ENCODE results near the gene HLA-C.
A peak's percentile ranks its signal among the peaks of the same experiment; 100 is the strongest.
"Not testable (repeated sequence)": the region's sequence is repeated elsewhere in the genome, so short reads cannot be mapped to it uniquely, and the experiment has no call there.

The HLA-C gene

GRCh38 chr6:31272836-31273626 is 1.1 kb upstream of the HLA-C start:
- no peak for DNase-seq

GRCh38 chr6:31272436-31272835 is 544 bp upstream of the HLA-C start:
- no peak for DNase-seq

DNA sequence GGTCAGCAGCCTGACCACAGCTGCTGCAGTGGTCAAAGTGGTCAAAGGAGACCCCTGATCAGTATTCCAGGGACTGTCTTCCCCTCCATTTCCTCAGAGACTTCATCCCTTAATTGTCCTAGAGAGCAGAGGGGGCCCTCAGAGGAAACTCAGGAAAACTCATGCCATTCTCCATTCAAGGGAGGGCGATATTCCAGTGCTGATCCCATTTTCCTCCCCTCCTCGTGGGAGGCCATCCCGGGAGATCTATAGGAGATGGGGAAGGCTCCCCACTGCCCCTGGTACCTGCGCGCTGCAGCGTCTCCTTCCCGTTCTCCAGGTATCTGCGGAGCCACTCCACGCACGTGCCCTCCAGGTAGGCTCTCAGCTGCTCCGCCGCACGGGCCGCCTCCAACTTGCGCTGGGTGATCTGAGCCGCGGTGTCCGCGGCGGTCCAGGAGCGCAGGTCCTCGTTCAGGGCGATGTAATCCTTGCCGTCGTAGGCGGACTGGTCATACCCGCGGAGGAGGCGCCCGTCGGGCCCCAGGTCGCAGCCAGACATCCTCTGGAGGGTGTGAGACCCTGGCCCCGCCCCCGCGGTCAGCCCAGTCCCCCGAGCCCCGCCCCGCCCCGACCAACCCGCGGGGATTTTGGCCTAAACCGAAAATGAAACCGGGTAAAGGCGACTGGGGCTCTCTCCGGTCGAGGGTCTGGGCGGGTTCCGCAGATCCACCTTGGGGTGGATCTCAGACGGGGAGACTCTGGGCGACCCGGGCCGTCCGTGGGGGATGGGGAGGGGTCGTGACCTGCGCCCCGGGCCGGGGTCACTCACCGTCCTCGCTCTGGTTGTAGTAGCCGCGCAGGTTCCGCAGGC is 878 bp downstream of the HLA-C start:
- peak; percentile 58 for DNase-seq

GRCh38 chr6:31268836-31269235 is 3.1 kb downstream of the HLA-C start:
- no peak for DNase-seq

- no peak for DNase-seq
These were observed 3.5 kb downstream of the HLA-C start for GRCh38 chr6:31268369-31268765.

GRCh38 chr6:31267651-31268368 is 4.1 kb downstream of the HLA-C start:
- DNase-seq = peak; percentile 8

- no peak for DNase-seq
These were observed 5.1 kb downstream of the HLA-C start for GRCh38 chr6:31266567-31267360.

DNA sequence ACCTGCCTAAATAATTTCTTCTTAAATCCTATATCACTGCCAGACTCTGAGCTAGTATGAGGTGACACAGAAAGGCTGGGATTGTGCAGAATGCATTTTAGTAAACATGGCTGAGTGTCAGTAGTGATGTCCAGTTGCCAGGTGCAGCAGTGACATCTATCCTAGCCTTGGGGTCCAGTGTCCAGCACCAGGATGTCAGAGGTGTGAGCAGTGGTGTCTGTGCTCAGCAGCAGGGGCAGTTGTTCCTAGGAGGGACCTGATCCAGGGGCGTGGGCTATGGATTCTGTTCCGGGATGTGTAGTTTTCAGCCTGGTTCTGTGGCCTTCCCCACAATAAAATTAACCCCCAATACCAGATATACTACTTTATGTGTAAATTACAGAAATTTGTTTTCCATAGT is 6.0 kb downstream of the HLA-C start:
- DNase-seq = no peak

GRCh38 chr6:31263346-31263933 is 8.5 kb downstream of the HLA-C start:
- DNase-seq = not testable (repeated sequence)

GRCh38 chr6:31259995-31260394 is 11.9 kb downstream of the HLA-C start:
- DNase-seq = not testable (repeated sequence)

DNA sequence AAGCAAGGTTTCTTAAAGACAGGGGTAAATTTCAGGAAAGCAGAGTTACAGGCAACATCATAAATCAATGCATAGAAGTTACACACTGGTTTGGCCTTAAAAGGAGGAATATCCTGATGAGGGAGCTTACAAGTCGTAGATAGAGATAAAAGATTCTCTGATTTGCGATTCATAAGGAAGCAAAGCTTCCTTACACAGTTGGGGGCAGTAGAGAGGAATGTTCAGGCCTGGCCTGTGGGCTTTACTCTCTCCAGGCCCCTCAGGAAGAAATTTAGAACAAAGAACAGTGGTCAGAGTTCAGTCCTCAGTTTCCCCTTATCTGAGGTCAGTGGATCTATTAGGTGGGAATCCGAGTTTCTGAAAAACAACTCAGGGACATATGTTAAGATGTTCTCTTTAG is 19.3 kb downstream of the HLA-C start:
- DNase-seq = no peak

DNA sequence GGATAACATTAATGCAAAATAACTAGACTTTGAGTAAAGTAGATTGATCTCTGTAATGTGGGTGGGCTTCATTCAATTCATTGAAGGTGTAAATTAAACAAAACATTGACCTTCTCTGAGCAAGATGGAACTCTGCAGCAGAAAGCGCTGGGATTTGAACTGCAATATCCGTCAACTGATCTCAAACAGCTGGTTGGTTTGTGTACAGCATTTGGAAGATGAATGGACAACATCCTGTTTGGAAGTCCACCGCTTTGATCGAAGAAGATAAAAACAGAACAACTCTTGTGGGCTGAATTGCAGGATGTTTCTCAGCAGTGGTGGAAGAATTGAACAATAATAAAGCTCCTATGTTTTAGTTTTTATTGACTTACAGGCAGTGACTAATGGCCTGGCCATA is 20.6 kb downstream of the HLA-C start:
- DNase-seq = no peak

DNA sequence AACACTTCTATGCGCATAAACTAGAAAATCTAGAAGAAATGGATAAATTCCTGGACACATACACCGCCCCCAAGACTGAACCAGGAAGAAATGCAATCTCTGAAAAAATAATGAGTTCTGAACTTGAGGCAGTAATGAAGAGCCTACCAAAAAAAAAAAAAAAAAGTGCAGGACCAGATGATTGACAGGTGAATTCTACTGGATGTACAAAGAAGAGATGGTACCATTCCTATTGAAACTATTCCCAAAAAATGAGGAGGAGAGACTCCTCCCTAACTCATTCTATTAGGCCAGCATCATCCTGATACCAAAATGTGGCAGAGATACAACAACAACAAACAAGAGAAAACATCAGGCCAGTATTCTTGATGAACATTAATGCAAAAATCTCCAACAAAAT is 22.7 kb downstream of the HLA-C start:
- no peak for DNase-seq

DNA sequence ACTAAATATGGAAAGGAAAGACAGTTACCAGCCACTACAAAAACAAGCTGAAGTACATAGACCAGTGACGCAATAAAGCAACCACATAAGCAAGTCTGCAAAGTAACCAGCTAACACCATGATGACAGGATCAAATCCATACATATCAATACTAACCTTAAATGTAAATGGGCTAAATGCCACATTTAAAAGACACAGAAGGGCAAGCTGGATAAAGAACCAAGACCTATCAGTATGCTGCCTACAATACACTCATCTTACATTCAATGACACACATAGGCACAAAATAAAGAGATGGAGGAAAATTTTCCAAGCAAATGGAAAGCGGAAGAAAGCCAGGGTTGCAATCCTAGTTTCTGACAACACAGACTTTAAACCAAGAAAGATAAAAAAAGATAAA is 24.1 kb downstream of the HLA-C start:
- no peak for DNase-seq

DNA sequence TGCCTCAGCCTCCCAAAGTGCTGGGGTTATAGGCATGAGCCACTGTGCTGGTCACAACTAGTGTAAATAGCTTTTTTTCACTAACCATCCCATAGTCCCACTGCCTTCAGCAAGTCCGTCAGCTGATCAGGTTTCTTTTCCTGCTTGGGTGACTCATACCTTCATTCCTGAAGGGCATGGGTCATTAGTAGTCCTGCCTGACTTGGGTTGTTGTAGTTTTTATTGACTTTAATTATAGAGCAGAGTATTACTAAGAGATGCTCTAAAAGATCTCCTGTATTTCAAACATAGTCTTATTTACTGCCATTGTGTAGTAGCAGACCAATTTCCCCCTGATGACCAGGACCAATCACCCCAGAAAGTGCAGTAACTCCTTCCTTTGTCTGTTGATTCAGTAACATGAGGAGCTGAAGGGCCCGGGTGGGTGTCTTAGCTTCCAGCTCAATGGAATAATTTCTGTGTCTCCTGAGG is 25.8 kb downstream of the HLA-C start:
- DNase-seq = peak; percentile 21

GRCh38 chr6:31243508-31243907 is 28.4 kb downstream of the HLA-C start:
- DNase-seq = no peak

GRCh38 chr6:31239854-31240253 is 32.0 kb downstream of the HLA-C start:
- DNase-seq = no peak

- not testable (repeated sequence) for DNase-seq
These were observed 37.8 kb downstream of the HLA-C start for GRCh38 chr6:31234101-31234500.

DNA sequence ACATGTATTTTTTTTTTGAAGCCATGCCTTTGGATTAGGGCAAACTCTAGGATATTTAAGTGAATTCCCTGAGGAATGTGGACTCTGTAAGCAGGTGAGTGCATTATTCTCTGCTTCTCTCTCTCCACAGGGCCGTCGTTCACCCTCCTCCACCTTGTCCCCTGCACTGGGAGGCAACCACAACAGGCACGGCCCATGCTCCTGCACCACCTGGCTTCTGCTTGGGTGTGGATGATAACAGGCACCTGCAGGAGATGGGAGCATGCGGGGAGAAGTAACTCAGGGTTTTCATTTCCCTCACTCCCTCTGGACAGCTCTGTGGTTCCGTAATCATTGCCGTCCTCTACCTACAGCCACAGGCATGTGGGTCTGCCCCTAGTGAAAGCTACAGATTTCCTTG is 43.4 kb downstream of the HLA-C start:
- no peak for DNase-seq

DNA sequence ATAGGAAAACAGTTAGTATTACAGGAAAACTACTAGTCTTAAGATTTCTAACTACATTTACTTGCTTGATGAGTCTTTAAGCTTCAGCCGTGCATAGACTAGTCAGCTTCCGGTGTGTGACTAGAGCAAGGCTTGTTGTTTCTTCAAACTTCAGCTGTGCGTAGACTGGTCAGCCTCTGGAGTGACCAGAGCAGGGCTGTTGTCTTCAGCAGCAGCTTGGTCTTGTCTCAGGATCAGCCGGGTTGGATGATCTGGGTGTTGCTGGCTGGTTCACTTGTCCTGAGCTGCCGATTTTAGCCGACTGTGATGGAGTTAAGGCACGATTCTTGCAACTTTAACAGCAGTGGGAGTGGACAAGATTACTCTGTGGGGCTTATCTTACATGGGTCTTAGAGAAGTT is 44.7 kb downstream of the HLA-C start:
- no peak for DNase-seq

DNA sequence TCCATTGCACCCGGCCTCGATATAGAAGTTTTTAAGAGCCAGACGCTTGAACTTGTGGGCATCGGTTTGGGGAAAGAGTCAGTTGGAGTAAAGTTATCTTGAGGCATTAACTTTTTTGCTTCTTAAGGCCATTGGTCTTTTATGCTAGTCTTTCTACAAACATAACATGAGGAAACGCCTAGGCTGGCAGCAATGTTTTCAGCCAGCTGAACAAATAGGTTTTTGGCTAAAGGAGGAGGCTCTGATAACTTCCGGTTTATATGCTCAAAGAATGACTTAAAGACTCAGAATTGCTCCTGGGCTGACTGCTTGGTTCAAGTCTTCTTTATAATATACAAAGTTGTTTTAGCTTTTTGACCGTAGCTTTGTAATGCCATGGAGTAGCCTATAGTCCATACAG is 46.2 kb downstream of the HLA-C start:
- DNase-seq = no peak

DNA sequence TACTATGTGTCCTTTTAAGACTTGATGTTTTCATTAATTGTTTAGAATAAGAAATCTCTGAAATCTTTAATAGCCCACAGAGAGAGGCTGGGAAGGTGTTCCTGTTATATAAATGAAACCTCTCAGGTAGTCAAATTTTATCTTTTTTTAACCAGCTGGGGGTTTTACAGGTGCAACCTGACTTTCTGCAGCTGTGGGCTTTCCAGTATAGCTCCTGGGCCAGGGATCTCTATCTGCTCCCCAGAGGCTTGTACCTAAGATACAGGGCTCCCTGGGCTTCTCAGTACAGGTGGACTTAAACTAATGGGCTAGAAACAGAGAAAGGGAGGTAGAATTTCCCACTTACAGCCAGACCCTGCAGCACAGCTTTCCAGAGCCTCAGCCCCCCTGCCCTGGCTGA is 49.4 kb downstream of the HLA-C start:
- no peak for DNase-seq

Measured in right kidney (tissue), 1 donor.